Uterus (tissue), 4 donors: ENCODE data around the gene C15orf61. TPM values are rescaled to one million over a fixed set of nuclear protein-coding genes. Genes with fewer than 3 reads are reported as not detected.

Experiments used
- DNase-seq, 2 donors: peaks; one replicate each; pipeline ENCODE4 v3.0.0-alpha.2; 2019 to 2020
- H3K27ac ChIP-seq, 2 donors: fragments of 200-600 bp; sonication (generic); 1 replicate in 1 of 2; 2 replicates in 1 of 2; pipeline ENCODE4 v1.5.1; 2016 to 2018
- H3K27me3 ChIP-seq, 2 donors: fragments of 200-600 bp; sonication (generic); one replicate each; pipeline ENCODE4 v1.5.1; 2018 to 2019; ENCODE audit warnings: control low read depth in 1 of 2
- H3K36me3 ChIP-seq, 2 donors: fragments of 200-600 bp; sonication (generic); one replicate each; pipeline ENCODE4 v1.5.1; 2019; ENCODE audit warnings: control low read depth in 1 of 2
- H3K4me1 ChIP-seq, 2 donors: fragments of 200-600 bp; sonication (generic); one replicate each; pipeline ENCODE4 v1.5.1; 2018 to 2019; ENCODE audit warnings: control low read depth in 1 of 2
- H3K4me3 ChIP-seq, 2 donors: fragments of 200-600 bp; sonication (generic); 1 replicate in 1 of 2; 2 replicates in 1 of 2; pipeline ENCODE4 v1.5.1; 2018 to 2019; ENCODE audit warnings: mild to moderate bottlenecking in 1 of 2
- H3K9me3 ChIP-seq, 2 donors: fragments of 200-600 bp; sonication (generic); one replicate each; pipeline ENCODE4 v1.5.1; 2019; ENCODE audit warnings: control low read depth in 1 of 2
- POLR2A ChIP-seq, 2 donors: fragments of 450-650 bp; IDR thresholded peaks; one replicate each; pipeline ENCODE4 v1.6.1; 2016; ENCODE audit warnings: antibody characterized with exemption in 2 of 2, mild to moderate bottlenecking in 1 of 2, moderate library complexity in 1 of 2
- intact Hi-C: fragments of 100-400 bp; cut with DNase I; formaldehyde crosslinking; loops from one replicate; pipeline ENCODE4 v1.15.1; 2023; ENCODE audit warnings: low total_unique reads
- total RNA-seq, 4 donors: library from RNA; depleted of rRNA in 3 of 4; stranded (reverse); fragments of >200 nt in 3 of 4; gene quantifications; one replicate each; pipeline versions ENCODE4 v1.1.0 to v1.2.4, GENCODE V29; 2014 to 2023
- TF ChIP-seq, protein P1 (sequence below), 4 experiments: fragments of 200-600 bp in 2 of 4; fragments of 450-650 bp in 2 of 4; sonication (generic) in 2 of 4; IDR thresholded peaks; one replicate each; pipeline ENCODE4 v1.5.1; 2016 to 2019; ENCODE audit warnings: antibody characterized with exemption in 4 of 4, mild to moderate bottlenecking in 2 of 4, moderate library complexity in 1 of 4
- donor health status: DM: yes; HTN: yes; CAD: no.

C15orf61 gene
- total RNA-seq, 4 donors from 2014 or later, result 0.51 to 11.5 (median 4.9) TPM

DNA sequence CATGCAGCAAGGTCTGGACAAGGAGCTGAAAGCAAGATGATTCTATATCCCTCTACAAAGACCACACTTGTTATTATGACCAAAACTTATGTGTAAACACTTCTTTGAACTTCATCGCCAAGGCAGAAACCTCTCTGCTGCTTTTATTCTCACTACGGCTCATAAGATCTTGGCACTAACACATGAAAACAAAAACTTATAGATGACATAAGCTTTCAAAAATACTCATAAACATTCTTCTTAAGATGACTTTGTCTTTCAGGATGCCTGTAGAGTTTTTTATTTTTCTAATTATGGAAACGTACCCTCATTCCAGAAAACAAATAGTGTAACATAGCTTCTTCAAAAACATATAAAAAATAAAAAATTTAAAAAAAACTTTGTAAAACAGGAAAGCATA lies 12.5 kb upstream of the C15orf61 start:
- H3K27me3 ChIP-seq, result no peaks in the 10 kb centered on the region
- H3K4me3 ChIP-seq, result no peak overlapping the region
- H3K4me1 ChIP-seq, result no peaks in the 10 kb centered on the region
- no peak for DNase-seq
- no peaks in the 10 kb centered on the region for H3K36me3 ChIP-seq
- H3K27ac ChIP-seq, result no peak overlapping the region
- no peak for TF ChIP-seq POLR2A (IDR thresholded peaks at IDR 0.05)
- TF ChIP-seq, protein P1, sequence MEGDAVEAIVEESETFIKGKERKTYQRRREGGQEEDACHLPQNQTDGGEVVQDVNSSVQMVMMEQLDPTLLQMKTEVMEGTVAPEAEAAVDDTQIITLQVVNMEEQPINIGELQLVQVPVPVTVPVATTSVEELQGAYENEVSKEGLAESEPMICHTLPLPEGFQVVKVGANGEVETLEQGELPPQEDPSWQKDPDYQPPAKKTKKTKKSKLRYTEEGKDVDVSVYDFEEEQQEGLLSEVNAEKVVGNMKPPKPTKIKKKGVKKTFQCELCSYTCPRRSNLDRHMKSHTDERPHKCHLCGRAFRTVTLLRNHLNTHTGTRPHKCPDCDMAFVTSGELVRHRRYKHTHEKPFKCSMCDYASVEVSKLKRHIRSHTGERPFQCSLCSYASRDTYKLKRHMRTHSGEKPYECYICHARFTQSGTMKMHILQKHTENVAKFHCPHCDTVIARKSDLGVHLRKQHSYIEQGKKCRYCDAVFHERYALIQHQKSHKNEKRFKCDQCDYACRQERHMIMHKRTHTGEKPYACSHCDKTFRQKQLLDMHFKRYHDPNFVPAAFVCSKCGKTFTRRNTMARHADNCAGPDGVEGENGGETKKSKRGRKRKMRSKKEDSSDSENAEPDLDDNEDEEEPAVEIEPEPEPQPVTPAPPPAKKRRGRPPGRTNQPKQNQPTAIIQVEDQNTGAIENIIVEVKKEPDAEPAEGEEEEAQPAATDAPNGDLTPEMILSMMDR (IDR thresholded peaks at IDR 0.05), result no peak
- intact Hi-C loops, result no loop called here
- no peaks in the 10 kb centered on the region for H3K9me3 ChIP-seq

DNA sequence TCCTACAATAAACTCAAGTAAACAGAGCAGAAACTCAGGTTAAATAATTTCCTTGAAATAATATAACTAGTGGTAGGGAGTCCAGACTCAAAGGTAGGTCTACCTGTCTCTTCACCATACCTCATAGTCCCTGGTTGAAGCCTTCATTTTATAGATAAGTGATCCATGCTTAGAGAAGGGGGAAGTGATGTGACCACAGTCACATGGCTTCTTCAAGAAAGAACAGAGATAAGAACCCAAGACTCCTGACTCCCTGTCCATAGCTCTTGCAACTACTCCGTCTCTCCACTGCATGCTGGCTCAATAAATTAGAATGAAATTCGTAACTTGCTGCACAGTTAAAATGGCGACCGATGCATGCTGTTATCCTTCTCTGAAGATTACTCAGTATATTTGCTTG lies 11.0 kb upstream of the C15orf61 start:
- intact Hi-C loops, result no loop called here
- H3K4me3 ChIP-seq, result no peak overlapping the region
- H3K27ac ChIP-seq, result no peak overlapping the region
- no peak for DNase-seq
- no peaks in the 10 kb centered on the region for H3K27me3 ChIP-seq
- H3K36me3 ChIP-seq, result no peaks in the 10 kb centered on the region
- no peak for TF ChIP-seq POLR2A (IDR thresholded peaks at IDR 0.05)
- H3K9me3 ChIP-seq, result no peaks in the 10 kb centered on the region
- no peaks in the 10 kb centered on the region for H3K4me1 ChIP-seq

DNA sequence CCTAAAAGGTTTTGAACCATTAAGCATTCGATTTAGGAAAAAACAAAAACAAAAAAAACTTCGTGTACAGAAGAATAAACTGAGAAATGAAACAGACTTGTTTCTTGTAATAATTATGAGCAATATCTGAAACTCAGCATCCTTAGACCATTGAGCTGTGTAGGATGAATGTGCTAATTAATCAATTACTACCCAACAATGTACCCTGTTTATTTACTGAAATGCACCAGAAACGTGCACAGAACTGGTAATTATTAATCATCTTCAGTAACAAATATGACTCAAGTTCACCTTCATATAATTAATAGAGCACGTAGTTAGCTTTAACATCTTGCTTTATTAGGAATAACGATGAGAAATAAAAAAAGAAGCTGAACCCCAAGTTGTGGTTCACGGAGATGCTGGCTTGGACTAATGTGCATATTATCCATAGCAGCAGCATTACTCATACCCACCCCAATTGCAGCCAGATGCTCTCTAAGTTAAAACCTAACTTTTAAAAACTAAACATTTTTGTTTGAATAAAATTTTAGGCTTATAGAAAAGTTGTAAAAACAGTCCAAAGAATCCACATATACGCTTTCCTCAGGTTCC lies 10.2 kb upstream of the C15orf61 start:
- no peak overlapping the region for H3K27ac ChIP-seq
- H3K4me3 ChIP-seq, result no peak overlapping the region
- no peaks in the 10 kb centered on the region for H3K4me1 ChIP-seq
- TF ChIP-seq, protein P1 (IDR thresholded peaks at IDR 0.05), result no peak
- TF ChIP-seq POLR2A (IDR thresholded peaks at IDR 0.05), result no peak
- no peak for DNase-seq
- intact Hi-C loops, result no loop called here
- no peaks in the 10 kb centered on the region for H3K9me3 ChIP-seq
- H3K36me3 ChIP-seq, result no peaks in the 10 kb centered on the region
- H3K27me3 ChIP-seq, result no peaks in the 10 kb centered on the region

DNA sequence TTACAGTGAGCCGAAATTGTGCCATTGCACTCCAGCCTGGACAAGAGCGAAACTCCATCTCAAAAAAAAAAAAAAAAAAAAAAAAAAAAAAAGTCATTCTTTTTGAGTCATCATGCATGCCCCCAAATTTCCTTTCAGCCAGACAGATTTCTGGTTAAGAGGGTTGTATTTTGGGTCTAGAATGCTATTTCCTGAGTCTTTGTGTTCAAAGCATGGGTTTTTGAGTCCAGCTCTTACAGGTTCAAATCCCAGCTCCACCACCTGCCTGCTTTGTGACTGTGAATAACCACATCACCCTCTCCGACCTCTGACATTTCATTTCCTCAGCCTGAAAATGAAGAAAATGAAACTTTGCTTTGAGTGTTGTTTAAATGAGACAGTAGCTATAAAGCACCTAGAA lies 9.3 kb upstream of the C15orf61 start:
- H3K36me3 ChIP-seq, result no peaks in the 10 kb centered on the region
- no peaks in the 10 kb centered on the region for H3K9me3 ChIP-seq
- intact Hi-C loops, result no loop called here
- H3K4me1 ChIP-seq, result no peaks in the 10 kb centered on the region
- DNase-seq, result no peak
- H3K27ac ChIP-seq, result no peak overlapping the region
- TF ChIP-seq POLR2A (IDR thresholded peaks at IDR 0.05), result no peak
- TF ChIP-seq, protein P1 (IDR thresholded peaks at IDR 0.05), result no peak
- no peak overlapping the region for H3K4me3 ChIP-seq
- no peaks in the 10 kb centered on the region for H3K27me3 ChIP-seq

DNA sequence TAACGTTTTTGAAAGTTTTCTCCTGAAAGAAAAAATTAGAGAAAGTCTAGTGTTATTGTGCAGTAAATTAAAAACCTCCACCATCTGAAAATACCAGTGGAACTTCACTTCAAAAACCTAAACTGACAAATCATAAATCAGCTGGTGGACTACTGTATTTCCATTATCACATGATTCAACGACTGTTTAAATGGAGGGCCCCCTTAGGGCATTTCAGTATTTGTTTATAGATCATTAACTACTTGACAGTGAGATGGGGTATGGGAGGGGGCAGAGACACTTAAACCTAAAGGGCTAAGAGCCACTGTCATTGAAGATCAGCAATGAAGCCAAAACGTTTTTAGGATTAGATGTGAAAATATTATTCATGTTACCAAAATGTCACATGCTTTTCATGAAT lies 8.8 kb upstream of the C15orf61 start:
- Histone ChIP-seq H3K36me3 (no peaks in the 10 kb centered on the region), H3K27me3 (no peaks in the 10 kb centered on the region), H3K4me1 (no peaks in the 10 kb centered on the region), H3K4me3 (no peak overlapping the region), H3K9me3 (no peaks in the 10 kb centered on the region), H3K27ac (no peak overlapping the region)
- intact Hi-C loops, result no loop called here
- DNase-seq, result no peak
- TF ChIP-seq, protein P1 (IDR thresholded peaks at IDR 0.05), result no peak
- no peak for TF ChIP-seq POLR2A (IDR thresholded peaks at IDR 0.05)
